HG03159 (cell line): Measurements from ENCODE around the gene VPS11.

Source experiments
- ATAC-seq: cut with Tn5 transposase; IDR thresholded peaks from one replicate; pipeline ENCODE4 v1.9.1; 2021; ENCODE audit warnings: mild to moderate bottlenecking, moderate library complexity; ENCODE audit not compliant: unreplicated experiment

VPS11 gene

DNA sequence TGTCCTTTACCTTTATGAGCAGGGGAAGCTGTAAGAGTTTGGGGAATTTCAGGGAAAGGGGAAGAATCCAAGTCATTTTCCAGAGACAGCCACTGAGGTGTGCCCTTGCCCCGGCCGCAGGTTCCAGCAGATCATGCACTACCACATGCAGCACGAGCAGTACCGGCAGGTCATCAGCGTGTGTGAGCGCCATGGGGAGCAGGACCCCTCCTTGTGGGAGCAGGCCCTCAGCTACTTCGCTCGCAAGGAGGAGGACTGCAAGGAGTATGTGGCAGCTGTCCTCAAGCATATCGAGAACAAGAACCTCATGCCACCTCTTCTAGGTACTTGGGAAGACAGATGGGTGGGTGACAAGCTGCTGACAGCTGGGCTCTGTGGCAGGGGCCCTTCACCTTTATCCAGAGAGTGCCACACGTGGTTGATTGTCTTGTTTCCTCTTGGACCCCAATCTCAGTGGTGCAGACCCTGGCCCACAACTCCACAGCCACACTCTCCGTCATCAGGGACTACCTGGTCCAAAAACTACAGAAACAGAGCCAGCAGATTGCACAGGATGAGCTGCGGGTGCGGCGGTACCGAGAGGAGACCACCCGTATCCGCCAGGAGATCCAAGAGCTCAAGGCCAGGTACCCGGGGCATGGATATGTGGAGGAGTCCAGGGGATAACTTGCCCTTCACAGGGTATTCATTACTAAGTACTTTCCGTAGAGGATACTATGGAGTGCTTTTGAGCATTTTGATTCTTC is 11.2 kb downstream of the VPS11 start:
- ATAC-seq = no peak

- no peak for ATAC-seq
Measured at GRCh38 chr11:119081682-119082260, 14.2 kb downstream of the VPS11 start.

- peak; percentile 82 for ATAC-seq
Measured at GRCh38 chr11:119084663-119085436, 17.2 kb downstream of the VPS11 start, which contains the start of gene HMBS. TSS of gene HMBS (plus strand) at chr11:119084881. CDS start at chr11:119085034, 153 bp downstream.

- ATAC-seq = peak; percentile 15
Measured at GRCh38 chr11:119085437-119085847, 17.8 kb downstream of the VPS11 start.

DNA sequence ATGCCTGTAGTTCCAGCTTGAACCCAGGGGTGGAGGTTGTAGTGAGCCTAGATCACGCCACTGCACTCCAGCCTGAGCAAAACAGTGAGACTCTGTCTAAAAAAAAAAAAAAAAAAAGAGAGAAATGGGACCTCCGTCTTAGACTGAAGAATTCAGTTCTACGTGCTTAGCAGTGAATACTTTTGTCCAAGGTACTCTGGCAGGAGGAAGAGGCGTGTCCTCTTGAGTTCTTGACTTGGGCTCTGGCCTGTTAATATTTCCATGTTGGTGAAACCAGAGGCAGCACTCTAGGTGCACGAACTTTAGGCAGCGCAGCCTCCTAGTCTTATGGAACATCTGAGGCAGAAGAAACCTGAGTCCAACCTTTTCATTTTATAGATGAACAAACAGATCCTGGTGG is 19.5 kb downstream of the VPS11 start:
- no peak for ATAC-seq

- ATAC-seq = no peak
Measured at GRCh38 chr11:119087747-119088241, 20.2 kb downstream of the VPS11 start.

DNA sequence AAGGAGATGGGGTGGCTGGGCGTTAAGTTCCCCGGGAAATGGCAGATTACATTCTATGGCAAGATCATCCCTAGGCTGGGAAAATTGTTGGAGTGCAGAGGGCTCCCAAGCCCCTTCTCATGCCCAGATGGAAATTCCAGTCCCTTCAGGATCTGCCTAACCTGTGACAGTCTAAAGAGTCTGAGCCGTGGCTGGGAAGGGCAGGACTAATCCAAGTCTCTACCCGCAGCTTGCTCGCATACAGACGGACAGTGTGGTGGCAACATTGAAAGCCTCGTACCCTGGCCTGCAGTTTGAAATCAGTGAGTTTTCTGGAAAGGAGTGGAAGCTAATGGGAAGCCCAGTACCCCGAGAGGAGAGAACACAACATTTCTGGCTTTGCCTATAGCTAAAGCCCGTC is 20.8 kb downstream of the VPS11 start:
- no peak for ATAC-seq

DNA sequence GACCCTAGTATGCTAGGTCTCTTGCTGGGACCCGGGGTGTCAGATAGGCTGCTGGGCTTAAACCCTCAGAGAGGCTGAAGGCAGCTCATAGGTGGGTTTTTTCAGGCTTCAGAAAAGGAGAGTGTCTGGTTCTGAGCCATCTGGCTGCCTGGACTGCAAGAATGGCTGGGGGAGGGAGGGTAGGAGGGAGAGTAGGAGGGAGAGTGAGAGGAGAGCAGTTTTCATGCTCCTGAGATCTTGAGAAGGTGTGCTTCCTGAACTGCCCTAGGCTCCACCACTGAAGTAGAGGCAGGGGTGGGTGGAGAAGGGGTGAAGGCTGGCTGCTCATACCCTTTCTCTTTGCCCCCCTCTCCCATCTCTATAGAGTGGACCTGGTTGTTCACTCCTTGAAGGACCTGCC is 21.7 kb downstream of the VPS11 start:
- ATAC-seq = no peak

- ATAC-seq = no peak
Measured at GRCh38 chr11:119091178-119091577, 23.6 kb downstream of the VPS11 start.

DNA sequence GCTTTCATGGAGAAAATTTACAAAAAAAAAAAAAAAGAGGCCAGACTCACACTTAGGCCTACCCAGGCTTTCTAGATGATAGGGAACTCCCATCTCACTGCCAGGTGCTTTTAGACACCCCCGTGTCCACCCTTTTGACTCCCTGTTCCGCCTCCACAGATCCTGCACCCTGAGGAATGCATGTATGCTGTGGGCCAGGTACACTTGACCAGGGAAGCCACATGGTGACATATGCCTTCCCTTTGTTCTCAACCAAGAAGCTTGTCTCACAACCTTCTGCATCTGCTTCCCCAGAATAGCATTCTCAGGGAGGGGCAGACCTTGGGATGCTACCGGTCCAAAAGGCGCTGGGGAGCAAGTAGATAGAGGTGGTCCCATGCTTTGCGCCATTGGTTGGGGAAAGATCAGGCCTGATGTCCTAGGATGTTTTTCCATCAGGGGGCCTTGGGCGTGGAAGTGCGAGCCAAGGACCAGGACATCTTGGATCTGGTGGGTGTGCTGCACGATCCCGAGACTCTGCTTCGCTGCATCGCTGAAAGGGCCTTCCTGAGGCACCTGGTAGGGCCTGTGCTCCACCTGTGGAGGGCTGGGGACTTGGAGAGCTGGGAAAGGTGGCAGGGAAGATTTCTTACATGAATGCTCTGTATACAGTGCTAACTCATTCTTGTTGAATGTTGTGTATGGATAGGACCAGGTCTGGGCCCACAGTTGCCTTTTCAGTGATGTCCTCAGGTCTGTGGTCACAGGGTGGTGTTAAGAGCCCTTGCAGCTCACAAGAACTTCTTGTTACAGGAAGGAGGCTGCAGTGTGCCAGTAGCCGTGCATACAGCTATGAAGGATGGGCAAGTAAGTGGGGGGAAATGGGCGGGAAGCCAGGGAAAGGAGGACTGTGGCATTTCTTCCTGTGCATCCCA is 24.6 kb downstream of the VPS11 start:
- no peak for ATAC-seq

DNA sequence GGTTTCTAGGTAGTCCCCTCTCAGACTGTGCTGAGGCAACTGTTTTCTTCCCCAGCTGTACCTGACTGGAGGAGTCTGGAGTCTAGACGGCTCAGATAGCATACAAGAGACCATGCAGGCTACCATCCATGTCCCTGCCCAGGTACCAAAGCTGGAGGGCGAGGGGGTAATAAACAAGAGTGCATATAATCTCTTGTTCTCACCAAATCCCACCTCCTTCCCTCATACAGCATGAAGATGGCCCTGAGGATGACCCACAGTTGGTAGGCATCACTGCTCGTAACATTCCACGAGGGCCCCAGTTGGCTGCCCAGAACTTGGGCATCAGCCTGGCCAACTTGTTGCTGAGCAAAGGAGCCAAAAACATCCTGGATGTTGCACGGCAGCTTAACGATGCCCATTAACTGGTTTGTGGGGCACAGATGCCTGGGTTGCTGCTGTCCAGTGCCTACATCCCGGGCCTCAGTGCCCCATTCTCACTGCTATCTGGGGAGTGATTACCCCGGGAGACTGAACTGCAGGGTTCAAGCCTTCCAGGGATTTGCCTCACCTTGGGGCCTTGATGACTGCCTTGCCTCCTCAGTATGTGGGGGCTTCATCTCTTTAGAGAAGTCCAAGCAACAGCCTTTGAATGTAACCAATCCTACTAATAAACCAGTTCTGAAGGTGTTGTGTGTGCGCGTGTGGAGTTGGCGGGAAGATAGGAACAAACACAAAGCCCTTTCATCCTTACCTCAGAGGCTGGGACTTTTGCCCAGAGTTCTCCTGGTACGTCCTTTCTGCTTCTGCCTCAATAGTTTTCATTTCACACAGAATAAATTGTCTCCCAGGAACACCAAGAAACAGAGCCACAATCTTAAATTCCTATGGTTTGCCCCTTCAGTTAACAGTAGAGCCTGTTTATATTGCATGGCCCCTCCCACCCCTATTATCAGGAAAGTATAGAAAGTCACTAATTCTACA is 25.5 kb downstream of the VPS11 start:
- no peak for ATAC-seq

GRCh38 chr11:119093942-119094815 is 26.6 kb downstream of the VPS11 start:
- ATAC-seq = peak; percentile 3

GRCh38 chr11:119094816-119095065 is 27.1 kb downstream of the VPS11 start:
- peak; percentile 35 for ATAC-seq

- peak; percentile 82 for ATAC-seq
Measured at GRCh38 chr11:119095066-119095880, 27.7 kb downstream of the VPS11 start.

DNA sequence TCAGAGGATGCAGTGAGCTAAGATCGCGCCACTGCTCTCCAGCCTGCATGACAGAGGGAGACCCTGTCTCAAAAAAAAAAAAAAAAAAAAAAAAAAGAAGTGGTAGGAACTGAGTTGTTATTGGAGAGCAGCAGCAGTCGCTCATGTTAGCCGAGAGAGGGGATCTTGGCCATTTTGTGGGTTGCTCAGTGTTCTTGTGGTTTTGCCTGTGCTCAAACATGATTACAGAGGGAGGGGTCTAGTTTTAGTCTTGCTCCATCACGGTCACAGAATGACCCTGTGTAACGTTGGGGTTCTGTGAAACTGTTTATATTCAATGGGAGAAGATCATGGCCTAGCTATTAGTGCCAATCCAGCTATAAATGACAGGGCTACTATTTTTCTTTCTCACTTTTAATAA is 32.1 kb downstream of the VPS11 start:
- no peak for ATAC-seq

DNA sequence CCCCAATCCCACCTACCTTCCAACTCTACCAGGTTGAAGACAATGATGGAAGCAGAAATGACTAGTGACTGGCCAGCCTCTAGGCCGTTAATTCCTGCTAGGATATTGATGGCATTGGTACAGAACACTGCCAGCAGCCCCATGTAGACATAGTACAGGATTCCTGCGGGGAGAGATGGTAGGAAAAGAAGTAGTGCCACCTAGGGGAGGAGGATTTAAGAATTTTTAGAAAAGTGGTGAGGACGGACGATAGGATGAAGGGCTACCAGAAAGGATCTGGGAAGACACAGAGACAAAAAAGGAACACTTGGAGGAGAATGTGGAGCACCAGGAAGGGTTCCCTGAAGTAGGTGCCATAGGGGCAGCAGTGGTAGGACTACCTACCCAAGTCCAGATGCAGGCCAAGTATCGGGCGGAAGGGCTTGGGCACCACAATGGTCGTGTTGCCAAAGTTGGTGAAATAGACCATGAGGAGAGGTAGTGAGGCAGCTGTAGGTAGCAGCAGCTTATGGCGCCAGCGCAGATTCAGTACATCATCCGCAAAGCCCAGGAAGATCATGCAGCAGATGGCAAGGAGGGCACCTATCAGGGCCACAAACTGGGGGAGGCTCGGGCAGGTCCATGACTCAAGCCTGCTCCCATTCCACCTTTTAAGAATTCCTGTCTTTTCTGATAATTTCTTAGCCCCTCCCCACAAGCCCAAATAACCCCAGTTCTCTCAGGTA is 32.8 kb downstream of the VPS11 start:
- ATAC-seq = no peak
